MM.1S (cell line): ENCODE data around the gene SHTN1.

Source experiments
- DNase-seq: peaks from one replicate; pipeline ENCODE4 v3.0.0-alpha.2; 2015
- H2AFZ ChIP-seq: fragments of 300-600 bp; sonication (generic); 2 replicates; pipeline ENCODE4 v1.6.0; 2016; ENCODE audit warnings: antibody characterized with exemption, low read length
- H3F3A ChIP-seq: fragments of 300-600 bp; sonication (generic); 2 replicates; pipeline ENCODE4 v1.6.1; 2016; ENCODE audit warnings: mild to moderate bottlenecking, antibody characterized with exemption, low read length, moderate library complexity, mixed read lengths; ENCODE audit not compliant: insufficient read depth
- H3K27ac ChIP-seq: fragments of 300-600 bp; sonication (generic); 2 replicates; pipeline ENCODE4 v1.5.1; 2016; ENCODE audit warnings: mild to moderate bottlenecking, low read length
- H3K27me3 ChIP-seq: fragments of 300-600 bp; sonication (generic); replicated peaks from 2 replicates; pipeline ENCODE4 v1.6.0; 2016; ENCODE audit warnings: low read length; ENCODE audit not compliant: insufficient read depth
- H3K36me3 ChIP-seq: fragments of 300-600 bp; sonication (generic); replicated peaks from 2 replicates; pipeline ENCODE4 v1.6.1; 2016; ENCODE audit warnings: mild to moderate bottlenecking, low read length, mixed read lengths; ENCODE audit not compliant: insufficient read depth
- H3K4me1 ChIP-seq: fragments of 300-600 bp; sonication (generic); 2 replicates; pipeline ENCODE4 v1.6.1; 2016; ENCODE audit warnings: low read length, mixed read lengths
- H3K4me2 ChIP-seq: fragments of 300-600 bp; sonication (generic); 2 replicates; pipeline ENCODE4 v1.6.0; 2016; ENCODE audit warnings: low read depth, low read length
- H3K4me3 ChIP-seq: fragments of 300-600 bp; sonication (generic); 2 replicates; pipeline ENCODE4 v1.5.1; 2016; ENCODE audit warnings: low read length, mixed read lengths
- H3K79me2 ChIP-seq: fragments of 300-600 bp; sonication (generic); 2 replicates; pipeline ENCODE4 v1.6.1; 2016; ENCODE audit warnings: mixed run types, low read length, mixed read lengths
- H3K9ac ChIP-seq: fragments of 300-600 bp; sonication (generic); 2 replicates; pipeline ENCODE4 v1.6.1; 2016; ENCODE audit warnings: low read length, mixed read lengths
- H3K9me2 ChIP-seq: fragments of 300-600 bp; sonication (generic); replicated peaks from 2 replicates; pipeline ENCODE4 v1.6.1; 2016; ENCODE audit warnings: mild to moderate bottlenecking, low read length, mixed read lengths; ENCODE audit not compliant: insufficient read depth
- H3K9me3 ChIP-seq: fragments of 300-600 bp; sonication (generic); replicated peaks from 2 replicates; pipeline ENCODE4 v1.6.1; 2016; ENCODE audit warnings: mild to moderate bottlenecking, low read length, mixed read lengths; ENCODE audit not compliant: insufficient read depth
- H4K20me1 ChIP-seq: fragments of 300-600 bp; sonication (generic); 2 replicates; pipeline ENCODE4 v1.6.1; 2016; ENCODE audit warnings: mild to moderate bottlenecking, low read length, moderate library complexity, mixed read lengths; ENCODE audit not compliant: insufficient read depth
- CTCF ChIP-seq: fragments of 300-600 bp; sonication (generic); IDR thresholded peaks from 2 replicates; pipeline ENCODE4 v1.5.1; 2016; ENCODE audit warnings: antibody characterized with exemption, low read length, mixed read lengths
- EZH2 ChIP-seq: fragments of 300-600 bp; sonication (generic); optimal IDR thresholded peaks from 2 replicates; pipeline ENCODE3; 2017; ENCODE audit warnings: low read depth, mild to moderate bottlenecking, antibody characterized with exemption, low read length, mixed read lengths
- EZH2phosphoT487 ChIP-seq: fragments of 300-600 bp; sonication (generic); IDR thresholded peaks from 2 replicates; pipeline ENCODE4 v1.6.1; 2018; ENCODE audit warnings: antibody characterized with exemption, low read length

SHTN1 gene

DNA sequence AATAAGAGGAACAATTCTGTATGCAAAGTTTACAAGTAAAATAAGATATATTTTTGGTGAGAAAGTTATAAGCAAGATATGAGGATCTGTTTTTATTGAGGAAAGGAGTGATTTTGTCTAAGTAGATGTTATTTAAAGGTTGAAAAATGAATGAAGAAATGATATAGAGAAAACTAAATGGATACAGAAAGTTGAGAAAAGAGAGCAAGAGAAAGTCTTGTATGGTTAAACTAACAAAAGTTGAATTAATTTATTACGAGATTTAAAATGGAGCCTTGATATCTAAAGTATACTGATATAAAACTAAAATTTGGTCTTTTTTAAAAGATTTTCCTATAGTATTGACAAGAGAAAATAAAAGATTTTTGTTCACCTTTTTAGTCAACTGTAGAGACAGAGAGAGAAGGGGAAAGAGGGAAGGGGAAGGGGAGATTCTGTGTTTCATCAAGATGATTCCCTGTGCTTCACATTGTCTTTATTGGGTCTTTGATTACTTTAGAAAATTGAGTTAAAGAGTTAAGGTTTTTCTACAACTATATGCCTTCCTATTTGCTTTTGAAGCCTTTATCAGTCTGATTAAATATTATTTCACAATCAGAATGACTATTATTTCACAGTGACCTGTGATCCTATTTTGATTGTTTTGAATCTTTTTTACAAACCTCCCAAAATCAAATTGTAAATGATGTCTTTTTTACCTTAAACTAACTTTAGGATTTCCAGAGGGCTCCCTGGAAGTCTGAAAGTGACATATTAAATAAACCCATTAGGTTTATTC lies 10.7 kb downstream of the SHTN1 start:
- H3K36me3 ChIP-seq = no peaks in the 10 kb centered on the region
- no peaks in the 10 kb centered on the region for H3K27me3 ChIP-seq
- DNase-seq = no peak
- TF ChIP-seq EZH2 (no peak), EZH2phosphoT487 (no peak), CTCF (no peak)
- no peaks in the 10 kb centered on the region for H3K79me2 ChIP-seq
- H3K9me2 ChIP-seq = no peaks in the 10 kb centered on the region
- H3F3A ChIP-seq = no peaks in the 10 kb centered on the region
- no peak overlapping the region for H3K4me3 ChIP-seq
- H2AFZ ChIP-seq = no peak overlapping the region
- no peak overlapping the region for H3K9ac ChIP-seq
- H4K20me1 ChIP-seq = no peaks in the 10 kb centered on the region
- no peaks in the 10 kb centered on the region for H3K4me1 ChIP-seq
- no peak overlapping the region for H3K27ac ChIP-seq
- no peak overlapping the region for H3K4me2 ChIP-seq
- H3K9me3 ChIP-seq = no peaks in the 10 kb centered on the region

- Histone ChIP-seq H4K20me1 (no peaks in the 10 kb centered on the region), H3K27ac (no peak overlapping the region), H3K79me2 (no peaks in the 10 kb centered on the region), H3K4me2 (no peak overlapping the region), H2AFZ (no peak overlapping the region), H3K36me3 (no peaks in the 10 kb centered on the region), H3K9me3 (no peaks in the 10 kb centered on the region), H3K9me2 (no peaks in the 10 kb centered on the region), H3F3A (no peaks in the 10 kb centered on the region), H3K4me3 (no peak overlapping the region), H3K9ac (no peak overlapping the region), H3K27me3 (no peaks in the 10 kb centered on the region), H3K4me1 (no peaks in the 10 kb centered on the region)
- DNase-seq = no peak
- no peak for TF ChIP-seq EZH2
- no peak for TF ChIP-seq EZH2phosphoT487
- no peak for TF ChIP-seq CTCF
These were observed 11.4 kb downstream of the SHTN1 start for GRCh38 chr10:116993610-116994009.

GRCh38 chr10:116992183-116992582 lies 12.8 kb downstream of the SHTN1 start:
- Histone ChIP-seq H3K27ac (no peak overlapping the region), H3K4me1 (no peaks in the 10 kb centered on the region)

More at GRCh38 chr10:116992183-116992582, 12.8 kb downstream of the SHTN1 start:
- Histone ChIP-seq H3K9ac (no peak overlapping the region), H3K4me3 (no peak overlapping the region), H3K27me3 (no peaks in the 10 kb centered on the region), H3F3A (no peaks in the 10 kb centered on the region), H4K20me1 (no peaks in the 10 kb centered on the region), H2AFZ (no peak overlapping the region), H3K79me2 (no peaks in the 10 kb centered on the region), H3K4me2 (no peak overlapping the region), H3K9me2 (no peaks in the 10 kb centered on the region), H3K9me3 (no peaks in the 10 kb centered on the region), H3K36me3 (no peaks in the 10 kb centered on the region)
- no peak for DNase-seq
- TF ChIP-seq EZH2 = no peak
- TF ChIP-seq EZH2phosphoT487 = no peak
- TF ChIP-seq CTCF = no peak
